HG02678 (cell line): Measurements from ENCODE around the gene EPS15.
"Not testable (repeated sequence)": the region's sequence is repeated elsewhere in the genome, so short reads cannot be mapped to it uniquely, and the experiment has no call there.

Source experiments
- ATAC-seq: cut with Tn5 transposase; IDR thresholded peaks from one replicate; pipeline ENCODE4 v1.9.1; 2021; ENCODE audit warnings: mild to moderate bottlenecking, moderate library complexity; ENCODE audit not compliant: unreplicated experiment

EPS15 gene

DNA sequence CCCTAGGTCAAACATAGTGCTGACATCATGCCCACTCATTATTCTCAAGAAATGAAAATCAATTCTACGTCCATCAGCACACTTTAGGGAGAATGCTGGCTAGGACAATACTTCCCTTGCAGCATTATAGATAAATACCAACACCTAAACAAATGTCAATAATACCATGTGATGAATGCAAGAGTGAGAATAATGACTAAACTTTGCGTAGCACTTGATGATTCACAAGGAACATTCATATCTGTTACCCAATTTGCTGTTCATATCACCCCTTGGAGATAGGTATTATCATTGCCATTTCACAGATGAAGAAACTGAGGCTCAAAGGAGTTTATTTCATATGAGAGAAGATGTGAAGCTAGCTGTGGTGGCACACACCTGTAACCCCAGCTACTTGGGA is 24.8 kb upstream of the EPS15 start:
- no peak for ATAC-seq

DNA sequence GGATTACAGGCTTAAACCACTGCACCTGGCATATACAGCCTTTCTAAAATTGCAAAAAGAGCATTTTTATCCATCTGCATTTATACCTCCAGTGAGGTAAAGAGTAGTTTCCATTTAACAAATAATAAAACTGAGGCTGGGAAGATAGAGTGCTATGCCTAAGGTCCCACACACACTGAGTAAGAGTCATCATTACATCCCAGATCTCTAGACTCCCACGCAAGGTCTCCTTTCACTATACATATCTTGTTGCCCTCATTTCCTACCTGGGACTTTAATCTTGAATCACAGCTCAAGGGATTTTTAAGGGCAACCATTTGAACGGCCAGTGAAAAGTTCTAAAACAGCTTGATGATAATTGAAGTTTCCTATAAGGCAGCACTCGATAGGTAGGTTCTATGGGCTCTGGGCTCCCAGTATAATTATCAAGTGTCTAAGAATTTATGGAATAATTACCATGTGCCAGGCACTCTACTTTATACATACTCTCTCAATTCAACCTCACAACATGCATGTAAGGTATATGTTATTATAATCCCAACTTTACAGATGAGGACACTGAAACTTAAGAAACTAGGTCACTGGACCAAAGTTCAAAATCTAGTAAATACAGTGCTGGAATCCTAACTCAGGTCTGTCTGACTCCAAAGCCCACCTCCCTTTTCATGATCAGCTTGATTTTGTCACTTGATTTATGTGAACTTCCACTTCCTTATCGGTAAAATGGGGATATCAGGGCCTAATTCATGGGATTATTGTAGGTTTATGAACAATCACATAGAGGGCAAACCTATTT is 23.3 kb upstream of the EPS15 start:
- ATAC-seq: no peak

DNA sequence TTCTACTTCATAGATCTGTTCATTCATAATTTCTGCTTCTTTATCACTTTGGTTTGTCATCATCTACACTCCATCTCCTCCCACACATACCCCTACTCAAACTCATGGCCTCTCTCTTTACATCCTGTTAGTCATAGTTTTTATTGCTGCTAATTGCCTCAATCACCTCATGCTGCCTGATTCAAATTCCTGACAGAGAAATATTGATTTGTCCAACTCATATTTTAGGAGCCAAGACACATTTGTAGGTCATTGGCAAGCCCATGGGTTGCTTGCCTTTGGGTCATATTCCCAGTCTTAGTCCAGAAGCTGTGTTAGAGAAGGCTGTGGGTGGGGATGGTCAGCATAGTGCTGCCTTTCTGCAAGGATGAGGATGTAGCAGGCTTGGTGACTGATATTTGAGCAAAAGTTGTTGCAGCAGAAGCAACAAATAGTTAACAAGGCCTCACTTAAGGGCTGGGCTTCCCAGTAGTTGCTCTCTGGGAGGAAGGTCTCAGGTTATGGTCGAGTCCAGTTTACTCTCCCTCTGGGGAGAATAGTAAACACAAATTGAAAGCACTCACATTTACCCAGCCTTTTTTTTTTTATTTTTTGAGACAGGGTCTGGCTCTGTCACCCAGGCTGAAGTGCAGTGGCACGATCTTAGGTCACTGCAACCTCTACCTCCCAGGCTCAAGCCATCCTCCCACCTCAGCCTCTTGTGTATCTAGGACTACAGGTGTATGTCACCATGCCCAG is 22.4 kb upstream of the EPS15 start:
- ATAC-seq: no peak

DNA sequence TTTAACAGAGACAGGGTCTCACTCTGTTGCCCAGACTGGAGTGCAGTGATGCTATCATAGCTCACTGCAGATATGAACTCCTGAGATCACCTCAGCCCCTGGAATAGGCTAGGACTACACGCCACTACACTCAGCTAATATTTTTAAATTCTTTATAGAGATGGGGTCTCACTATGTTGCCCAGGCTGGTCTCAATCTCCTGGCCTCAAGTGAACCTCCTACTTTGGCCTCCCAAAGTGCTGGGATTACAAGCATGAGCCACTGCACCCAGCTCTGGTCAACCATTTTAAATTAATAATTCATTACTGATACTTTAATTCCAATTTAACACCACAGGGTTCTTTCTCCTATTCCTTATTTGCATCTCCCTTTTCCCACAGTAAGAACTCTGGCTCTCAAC is 18.5 kb upstream of the EPS15 start:
- ATAC-seq: no peak

DNA sequence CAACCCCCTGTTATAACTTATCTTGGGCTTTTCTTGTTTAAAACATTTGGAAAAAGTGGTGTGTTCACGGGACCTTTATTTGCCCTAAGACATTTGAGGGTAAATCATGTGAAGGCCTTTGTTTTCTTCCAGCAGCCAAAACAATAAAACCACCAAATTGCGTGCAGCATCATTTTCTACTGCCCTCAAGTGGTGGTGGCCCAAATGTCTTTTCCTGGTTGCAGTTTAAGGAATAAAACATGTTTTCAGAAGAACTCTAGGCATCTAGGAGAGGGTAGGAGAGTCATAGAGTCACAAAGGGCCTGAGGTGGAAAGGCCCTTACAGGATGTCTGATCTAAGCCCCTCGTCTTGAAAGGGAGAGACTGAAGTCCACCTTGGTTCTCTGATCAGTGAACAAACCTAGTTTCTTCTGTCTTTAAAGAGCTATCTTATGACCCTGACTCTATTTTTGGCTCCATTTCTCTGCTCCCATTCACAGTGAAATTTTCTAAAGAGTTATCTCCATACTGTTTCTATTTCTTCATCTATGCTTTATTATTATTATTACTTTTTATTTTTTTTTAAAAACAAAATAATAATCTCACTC is 16.0 kb upstream of the EPS15 start:
- no peak for ATAC-seq

DNA sequence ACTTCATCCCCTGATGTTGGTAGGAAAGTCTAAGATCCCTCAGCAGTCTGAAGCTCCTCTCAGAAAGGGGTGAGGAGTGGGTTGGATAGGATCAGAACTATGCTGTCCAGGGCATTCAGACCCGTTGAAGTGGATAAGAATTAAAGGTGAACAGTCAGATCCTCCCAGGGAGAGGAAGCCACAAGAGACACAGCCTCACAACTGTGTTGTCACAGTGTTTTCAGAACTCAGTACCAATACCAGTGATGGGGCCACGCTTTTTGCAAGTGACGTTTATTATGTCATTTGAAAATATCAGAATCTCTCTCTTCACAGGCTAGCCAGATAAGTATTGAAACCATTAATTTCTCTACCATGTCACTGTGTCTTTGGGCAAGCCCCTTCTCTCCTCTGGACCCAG is 15.4 kb upstream of the EPS15 start:
- ATAC-seq: no peak

DNA sequence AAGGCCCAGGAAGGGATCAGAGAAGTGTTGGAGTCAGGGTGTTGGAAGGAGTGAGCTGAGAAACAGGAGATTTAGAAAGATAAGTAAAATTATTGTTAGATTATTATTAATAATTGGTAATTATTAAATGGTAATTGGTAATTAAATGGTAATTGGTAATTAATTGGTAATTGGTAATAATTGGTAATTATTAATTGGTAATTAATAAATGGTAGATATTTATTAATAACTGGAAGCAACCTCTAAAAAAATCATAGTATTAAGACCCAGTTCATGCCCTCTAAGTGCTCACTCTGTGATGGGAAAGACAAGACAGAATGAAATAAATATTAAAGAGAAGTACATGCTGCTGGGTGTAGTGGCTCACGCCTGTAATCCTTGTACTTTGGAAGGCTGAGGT is 13.8 kb upstream of the EPS15 start:
- ATAC-seq: no peak

DNA sequence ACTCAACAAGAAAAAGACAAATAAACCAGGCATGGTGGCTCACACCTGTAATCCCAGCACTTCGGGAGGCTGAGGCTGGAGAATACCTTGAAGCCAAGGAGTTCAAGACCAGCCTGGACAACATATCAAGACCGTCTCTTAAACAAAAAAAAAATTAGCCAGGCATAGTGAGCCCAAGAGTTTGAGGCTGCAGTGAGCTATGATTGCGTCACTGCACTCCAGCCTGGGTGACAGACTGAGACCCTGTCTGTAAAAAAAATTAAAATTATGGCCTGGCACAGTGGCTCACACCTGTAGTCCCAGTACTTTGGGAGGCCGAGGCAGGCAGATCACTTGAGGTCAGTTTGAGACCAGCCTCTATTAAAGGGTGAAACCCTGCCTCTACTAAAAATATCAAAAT is 11.4 kb upstream of the EPS15 start:
- not testable (repeated sequence) for ATAC-seq

DNA sequence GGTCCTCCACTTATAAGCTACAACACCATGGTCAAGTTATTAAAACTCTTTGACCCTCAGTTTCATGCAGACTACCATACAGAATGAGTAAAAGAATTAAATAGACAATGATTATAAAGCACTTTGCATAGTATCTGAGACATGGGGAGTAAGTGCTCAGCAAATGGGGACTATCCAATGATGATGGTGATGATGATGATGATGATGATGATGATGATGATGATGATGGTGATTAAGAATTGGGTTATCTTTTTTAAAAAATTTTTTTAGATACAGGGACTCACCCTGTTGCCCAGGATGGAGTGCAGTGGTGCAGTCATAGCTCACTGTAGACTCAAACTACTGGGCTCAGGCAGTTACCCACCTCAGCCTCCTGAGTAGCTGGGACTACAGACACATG is 8.1 kb upstream of the EPS15 start:
- ATAC-seq: no peak

DNA sequence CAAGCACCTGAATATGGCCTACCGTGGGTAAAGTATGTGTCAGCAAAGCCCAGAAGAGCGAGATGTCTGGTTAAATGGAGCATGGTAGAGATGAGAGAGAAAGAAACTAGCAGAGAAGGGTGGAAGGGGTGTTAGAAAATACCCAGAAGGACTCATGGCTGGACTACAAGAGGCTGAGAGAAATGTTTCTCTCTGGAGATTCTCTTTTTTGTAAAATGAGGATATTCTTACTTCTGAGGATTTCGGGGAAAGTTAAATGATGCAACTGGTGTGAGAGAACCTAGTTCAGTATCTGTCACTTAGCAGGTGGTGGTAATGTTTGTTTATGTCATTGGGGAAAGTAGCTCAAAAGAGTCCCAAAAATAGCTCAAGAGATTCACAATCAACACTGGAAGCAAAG is 7.2 kb upstream of the EPS15 start:
- ATAC-seq: no peak

DNA sequence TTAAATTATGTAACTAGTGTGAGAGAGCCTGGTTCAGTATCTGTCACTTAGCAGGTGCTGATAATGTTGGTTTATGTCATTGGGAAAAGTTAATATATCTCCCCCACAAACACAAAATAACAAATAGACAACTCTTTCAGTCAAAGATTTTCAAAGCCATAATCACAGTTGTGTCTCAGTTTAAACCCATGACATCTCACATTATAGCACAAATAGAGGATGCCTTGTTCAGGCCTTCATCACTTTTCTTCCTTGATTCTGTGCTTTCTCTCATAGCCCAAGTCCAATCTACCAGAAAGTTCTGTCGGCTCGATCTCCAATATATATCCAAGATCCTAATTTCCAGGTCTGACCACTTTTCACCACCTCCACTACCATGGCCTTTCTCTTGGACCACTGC is 6.2 kb upstream of the EPS15 start:
- ATAC-seq: no peak

DNA sequence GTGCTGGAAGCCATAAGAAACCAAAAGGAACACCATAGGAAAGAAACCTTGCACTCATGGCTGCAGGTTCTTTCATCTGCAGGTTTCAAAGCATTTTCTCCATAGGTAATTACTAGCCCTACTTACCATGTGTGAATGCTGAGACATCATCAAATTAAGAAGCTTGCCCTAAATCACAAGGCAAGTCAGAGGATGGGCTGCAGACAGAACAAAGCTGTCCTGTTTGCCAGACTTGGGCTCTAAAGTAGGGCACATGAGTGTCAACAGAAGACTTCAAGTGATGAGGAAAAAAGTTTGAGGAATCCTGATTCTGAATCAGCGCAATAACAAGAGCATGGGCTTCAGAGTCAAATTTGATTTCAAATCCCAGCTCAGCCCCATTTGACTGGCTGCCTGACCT is 5.8 kb upstream of the EPS15 start:
- no peak for ATAC-seq

DNA sequence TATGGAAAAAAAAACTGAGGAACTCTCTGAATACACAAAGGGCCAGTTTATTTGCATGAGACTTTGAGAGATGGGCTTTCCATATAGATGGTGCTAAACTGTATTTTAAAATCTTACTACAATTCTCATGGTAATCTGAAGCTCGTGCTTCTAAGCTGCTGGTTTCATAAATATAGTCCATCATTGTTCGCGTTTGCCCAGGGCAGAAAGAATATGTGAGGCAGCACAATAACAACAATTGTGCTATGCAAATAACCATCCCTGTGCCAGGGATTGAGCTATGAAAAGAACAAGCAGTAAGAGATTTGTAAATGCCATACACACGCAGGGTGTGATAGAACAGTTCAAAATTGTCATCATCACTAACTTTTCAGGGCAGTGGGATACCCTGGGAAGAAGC is 4.9 kb upstream of the EPS15 start:
- ATAC-seq: no peak

DNA sequence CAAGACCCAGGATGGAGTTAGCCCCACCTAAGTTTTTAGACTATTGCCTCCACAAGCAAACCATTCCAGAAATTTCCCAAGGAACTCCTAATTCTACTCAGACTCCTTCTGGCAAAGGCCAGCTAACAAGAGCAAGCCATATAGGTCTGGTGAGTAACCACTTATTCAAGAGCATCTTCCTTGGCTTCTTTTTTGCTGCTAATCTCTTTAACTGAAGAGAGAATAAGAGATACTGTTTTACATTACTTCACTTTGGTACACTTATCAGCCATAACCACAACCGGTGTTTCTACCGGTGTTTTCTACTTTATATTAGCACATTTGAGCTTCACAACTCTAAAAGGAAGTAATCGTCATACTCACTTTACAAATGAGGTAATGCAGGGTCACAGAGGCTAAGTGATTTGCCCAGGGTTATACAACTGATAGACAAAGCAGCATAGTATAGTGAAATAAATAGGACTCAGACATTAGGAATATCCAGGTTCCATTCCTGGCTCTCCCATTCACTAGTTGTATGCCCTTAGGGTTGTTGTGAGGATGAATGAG is 1.7 kb upstream of the EPS15 start:
- ATAC-seq: no peak

DNA sequence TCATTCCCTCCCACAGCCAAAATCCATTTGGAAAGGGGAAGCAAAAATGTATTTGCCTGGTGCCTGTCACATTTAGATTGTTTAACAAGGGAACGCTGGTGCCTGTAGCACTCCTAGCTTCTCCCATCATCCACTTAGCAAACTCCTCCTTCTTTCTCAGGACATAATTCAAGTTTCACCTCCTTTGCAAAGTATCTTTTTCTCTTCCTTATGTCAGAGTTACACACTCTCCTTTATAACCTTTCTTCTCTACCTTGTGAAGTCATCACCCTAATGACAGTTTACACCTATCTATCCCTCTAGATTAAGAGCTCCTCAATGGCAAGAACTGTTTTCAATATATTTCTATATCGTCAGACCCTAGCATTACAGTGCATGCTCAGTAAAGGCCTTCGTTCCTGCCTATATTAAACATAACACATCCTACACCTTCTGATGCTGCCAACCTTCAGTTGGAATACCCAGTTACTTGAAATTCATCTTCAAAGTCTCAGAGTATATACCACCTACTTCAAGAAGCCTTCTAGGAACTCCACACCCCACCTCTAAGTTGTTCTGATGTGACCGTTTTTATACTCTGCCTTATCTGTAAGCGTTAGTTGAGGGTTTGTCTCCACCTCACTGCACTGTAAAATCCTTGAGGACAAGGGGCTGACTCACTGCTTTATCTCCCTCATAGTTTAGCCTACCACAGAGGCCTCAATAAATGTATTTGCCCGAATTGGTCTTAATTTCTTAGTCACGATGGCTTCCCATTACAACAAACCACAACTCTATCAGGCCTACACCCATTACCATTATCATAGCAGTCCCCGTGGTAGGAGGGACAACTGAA is 1.0 kb upstream of the EPS15 start:
- ATAC-seq: no peak

DNA sequence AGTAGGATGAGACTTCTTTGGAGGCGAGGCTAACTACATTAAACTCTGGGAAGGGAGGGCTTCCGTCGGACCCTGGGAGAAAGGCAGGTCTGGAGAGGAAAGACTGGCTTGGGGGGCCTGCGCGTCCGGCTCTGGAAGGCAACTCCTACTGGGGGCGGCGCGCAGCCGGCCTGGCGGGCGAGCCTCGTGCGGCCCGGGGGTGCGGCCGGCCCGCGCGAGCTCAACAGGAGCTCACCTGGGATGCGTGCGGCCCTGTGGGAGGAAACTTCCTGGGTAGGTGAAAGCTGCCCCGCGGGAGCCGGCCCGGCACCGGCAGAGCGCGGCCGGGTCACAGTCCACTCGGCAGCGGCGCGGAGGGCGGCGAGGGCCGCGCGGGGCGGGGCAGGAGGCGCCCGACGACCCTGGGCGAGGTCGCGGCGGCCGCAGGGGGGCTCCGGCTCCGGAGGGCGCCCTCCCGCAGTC is 449 bp downstream of the EPS15 start:
- ATAC-seq: peak; percentile 38

DNA sequence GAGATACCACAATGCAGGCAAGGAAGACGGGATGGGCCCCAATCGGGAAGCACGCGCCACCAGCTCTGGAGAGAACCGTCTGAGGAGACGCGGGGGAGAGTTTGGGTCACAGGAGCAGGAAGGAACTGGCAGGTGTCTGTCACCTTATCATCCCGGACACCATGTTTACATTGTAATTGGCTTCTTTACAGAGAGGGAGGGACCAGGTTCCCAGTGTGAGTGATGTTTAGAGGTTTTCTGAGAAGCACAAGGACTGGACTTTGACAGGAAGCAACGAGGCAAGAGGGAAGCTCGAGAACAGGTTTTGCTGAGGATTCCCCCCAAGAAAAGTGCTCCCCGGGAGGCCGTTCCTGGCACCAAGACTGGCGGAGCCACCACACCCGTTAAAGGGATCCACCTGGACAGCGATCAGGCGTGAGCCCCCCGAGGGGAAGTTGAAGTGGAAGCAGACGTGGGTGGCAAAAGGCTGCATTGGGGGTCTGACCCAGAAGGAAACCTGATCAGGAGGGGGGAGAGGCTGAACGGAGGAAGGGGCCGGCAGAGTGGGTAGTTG is 957 bp downstream of the EPS15 start:
- no peak for ATAC-seq

DNA sequence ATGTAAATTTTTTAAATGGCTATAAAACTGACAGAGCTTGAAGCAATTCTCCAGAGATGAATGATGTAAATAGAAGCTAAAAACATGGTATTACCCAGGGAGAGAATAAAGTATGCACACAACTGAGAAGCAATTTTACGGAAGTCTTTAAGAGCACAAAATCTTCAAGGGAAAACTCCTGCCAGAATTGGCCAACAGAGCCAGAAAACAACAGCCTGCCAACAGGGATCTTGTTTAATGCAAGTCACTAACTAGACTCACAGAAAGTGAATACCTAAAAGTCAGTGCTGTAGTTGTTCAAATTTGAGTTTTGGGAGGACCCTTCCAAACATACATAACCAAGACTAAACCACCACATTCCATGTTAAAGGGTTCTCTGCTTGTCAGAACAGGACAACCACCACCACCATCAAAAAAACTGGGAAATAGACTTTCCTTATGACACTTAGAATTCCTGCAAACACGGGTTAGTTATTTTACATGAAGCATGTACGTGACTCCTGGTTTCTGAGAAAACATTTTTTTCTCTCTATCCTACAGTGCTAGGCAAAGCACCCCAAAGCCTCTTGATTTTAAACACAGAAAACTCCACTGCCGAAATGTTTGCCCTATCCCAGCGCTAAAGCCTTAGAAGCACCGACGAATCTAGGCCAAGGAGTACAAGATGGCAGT is 1.6 kb downstream of the EPS15 start:
- no peak for ATAC-seq

DNA sequence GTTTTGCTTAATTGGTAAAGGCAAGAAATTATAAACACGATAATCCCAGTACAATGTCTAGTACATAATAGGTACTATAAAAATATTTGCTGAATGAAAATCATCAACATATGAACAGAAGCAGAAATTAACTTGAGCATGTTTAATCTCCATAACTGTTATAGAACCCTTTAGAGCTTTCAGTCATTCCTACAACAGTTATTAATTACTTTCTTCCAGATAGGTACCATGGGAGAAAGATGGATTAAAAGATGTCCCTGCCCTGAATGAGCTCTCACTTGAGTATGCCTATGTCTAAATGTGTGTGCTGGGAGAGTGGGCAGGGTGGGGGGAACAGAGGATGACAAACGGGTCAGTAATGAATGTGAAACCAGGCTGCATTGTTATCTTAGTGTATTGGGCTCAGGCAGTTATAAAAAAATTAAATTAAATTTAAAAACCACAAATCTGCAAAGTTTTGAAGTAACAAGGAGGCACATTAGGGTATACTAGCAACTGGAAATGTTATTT is 2.4 kb downstream of the EPS15 start:
- no peak for ATAC-seq
